Neural progenitor cell (in vitro differentiated cells): Measurements from ENCODE around the gene PLEKHG1.

Source experiments
- EZH2 ChIP-seq: fragments of 200-600 bp; sonication (generic); IDR thresholded peaks from 2 replicates; pipeline ENCODE4 v1.6.1; 2017; ENCODE audit warnings: antibody characterized with exemption, mild to moderate bottlenecking, moderate library complexity
- EZH2phosphoT487 ChIP-seq: fragments of 200-600 bp; sonication (generic); IDR thresholded peaks from 2 replicates; pipeline ENCODE4 v1.6.1; 2017; ENCODE audit warnings: antibody characterized with exemption
- TF ChIP-seq, protein P1 (sequence below): fragments of 200-600 bp; sonication (generic); IDR thresholded peaks from 2 replicates; pipeline ENCODE4 v1.5.1; 2017; ENCODE audit warnings: antibody characterized with exemption, mild to moderate bottlenecking

GRCh38 chr6:150631984-150632642 lies 32.4 kb downstream of the PLEKHG1 start:
- TF ChIP-seq, protein P1, sequence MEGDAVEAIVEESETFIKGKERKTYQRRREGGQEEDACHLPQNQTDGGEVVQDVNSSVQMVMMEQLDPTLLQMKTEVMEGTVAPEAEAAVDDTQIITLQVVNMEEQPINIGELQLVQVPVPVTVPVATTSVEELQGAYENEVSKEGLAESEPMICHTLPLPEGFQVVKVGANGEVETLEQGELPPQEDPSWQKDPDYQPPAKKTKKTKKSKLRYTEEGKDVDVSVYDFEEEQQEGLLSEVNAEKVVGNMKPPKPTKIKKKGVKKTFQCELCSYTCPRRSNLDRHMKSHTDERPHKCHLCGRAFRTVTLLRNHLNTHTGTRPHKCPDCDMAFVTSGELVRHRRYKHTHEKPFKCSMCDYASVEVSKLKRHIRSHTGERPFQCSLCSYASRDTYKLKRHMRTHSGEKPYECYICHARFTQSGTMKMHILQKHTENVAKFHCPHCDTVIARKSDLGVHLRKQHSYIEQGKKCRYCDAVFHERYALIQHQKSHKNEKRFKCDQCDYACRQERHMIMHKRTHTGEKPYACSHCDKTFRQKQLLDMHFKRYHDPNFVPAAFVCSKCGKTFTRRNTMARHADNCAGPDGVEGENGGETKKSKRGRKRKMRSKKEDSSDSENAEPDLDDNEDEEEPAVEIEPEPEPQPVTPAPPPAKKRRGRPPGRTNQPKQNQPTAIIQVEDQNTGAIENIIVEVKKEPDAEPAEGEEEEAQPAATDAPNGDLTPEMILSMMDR: no peak
- TF ChIP-seq EZH2 (no peak), EZH2phosphoT487 (no peak)
